Lung (tissue), 12 donors: ENCODE results near the gene IQUB. TPM values are rescaled to one million over a fixed set of nuclear protein-coding genes. Genes with fewer than 3 reads are reported as not detected.
"Not testable (repeated sequence)": the region's sequence is repeated elsewhere in the genome, so short reads cannot be mapped to it uniquely, and the experiment has no call there.

ENCODE experiments used
- ATAC-seq: fragments of 200-7000 bp; cut with Tn5 transposase; one replicate; pipeline ENCODE4 v1.9.1; 2020; ENCODE audit warnings: moderate number of reproducible peaks; ENCODE audit not compliant: insufficient read depth, low FRiP score
- DNase-seq, 3 donors: peaks; one replicate each; pipeline ENCODE4 v3.0.0-alpha.2; 2013 to 2017
- H3K27ac ChIP-seq, 2 donors: one replicate each; pipeline ENCODE4 v1.5.1; 2013; ENCODE audit warnings: mild to moderate bottlenecking in 2 of 2, moderate library complexity in 2 of 2, control low read depth in 1 of 2, inconsistent platforms in 1 of 2, low read depth in 1 of 2, low read length in 1 of 2
- H3K27me3 ChIP-seq, 3 donors: one replicate each; pipeline ENCODE4 v1.5.1; 2013; ENCODE audit warnings: low read length in 2 of 3; ENCODE audit not compliant: control insufficient read depth in 3 of 3, insufficient read depth in 3 of 3
- H3K36me3 ChIP-seq, 4 donors: one replicate each; pipeline ENCODE4 v1.5.1; 2013; ENCODE audit warnings: low read length in 4 of 4, mild to moderate bottlenecking in 1 of 4, moderate library complexity in 1 of 4; ENCODE audit not compliant: control insufficient read depth in 4 of 4, insufficient read depth in 4 of 4
- H3K4me1 ChIP-seq, 5 donors: one replicate each; pipeline ENCODE4 v1.5.1; 2013; ENCODE audit warnings: low read length in 5 of 5, mild to moderate bottlenecking in 2 of 5, moderate library complexity in 1 of 5; ENCODE audit not compliant: control insufficient read depth in 5 of 5, insufficient read depth in 5 of 5
- H3K4me3 ChIP-seq: one replicate; pipeline ENCODE4 v1.5.1; 2013; ENCODE audit warnings: mild to moderate bottlenecking, control low read depth, moderate library complexity
- H3K9ac ChIP-seq, 2 donors: one replicate each; pipeline ENCODE4 v1.5.1; 2013; ENCODE audit warnings: low read length in 2 of 2, control low read depth in 1 of 2; ENCODE audit not compliant: insufficient read depth in 1 of 2
- H3K9me3 ChIP-seq, 4 donors: one replicate each; pipeline ENCODE4 v1.5.1; 2013; ENCODE audit warnings: low read length in 3 of 4, mild to moderate bottlenecking in 1 of 4, moderate library complexity in 1 of 4; ENCODE audit not compliant: control insufficient read depth in 4 of 4, insufficient read depth in 3 of 4
- WGBS, 2 donors: extraction: QIAGEN DNeasy Blood & Tissue Kit; methylation state at CpG; one replicate each; pipeline ENCODE4 v1.1.7; 2013; 5-methylcytosine and 5-hydroxymethylcytosine counted together
- polyA plus RNA-seq, 2 donors: library from polyadenylated mRNA; stranded (reverse); fragments of 200-250 nt; gene quantifications; one replicate each; pipeline ENCODE4 v1.2.1, GENCODE V29; 2013
- total RNA-seq, 2 donors: library from RNA; depleted of rRNA in 1 of 2; stranded (reverse); fragments of >200 nt in 1 of 2; gene quantifications; one replicate each; pipeline ENCODE4 v1.2.1, GENCODE V29; 2014 to 2021
- TF ChIP-seq, protein P1 (sequence below): IDR thresholded peaks from 2 replicates; pipeline ENCODE4 v1.5.1; 2012; ENCODE audit warnings: mild to moderate bottlenecking; ENCODE audit errors: control extremely low read depth, extremely low read depth
- donor health status: control.
- donor health status: control.
- donor health status: Bipolar disorder and iron deficiency.
- donor health status: healthy.
- donor health status: DM: yes; HTN: yes; CAD: no.

IQUB gene
- total and polyA plus RNA-seq, 4 donors = 1.0 to 17.4 (median 3.2) TPM

DNA sequence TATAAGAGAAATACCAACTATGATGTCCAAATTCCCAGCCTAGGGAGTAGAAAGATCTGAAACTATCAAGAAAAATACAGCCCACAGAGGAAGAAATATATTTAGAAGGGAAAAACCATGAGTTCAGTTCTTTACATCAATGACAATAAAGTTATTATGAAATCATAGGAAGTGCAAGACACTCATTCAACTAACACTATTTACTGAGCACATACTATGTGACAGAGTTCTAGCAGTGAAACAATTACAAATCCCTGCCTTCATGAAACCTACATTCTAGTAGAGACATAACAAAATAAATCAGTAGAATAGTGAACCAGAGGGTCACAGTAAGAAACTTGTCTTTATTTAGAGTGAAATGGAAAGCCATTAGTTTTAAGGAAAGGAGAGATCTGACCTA is 21.1 kb upstream of the IQUB start:
- TF ChIP-seq, protein P1, sequence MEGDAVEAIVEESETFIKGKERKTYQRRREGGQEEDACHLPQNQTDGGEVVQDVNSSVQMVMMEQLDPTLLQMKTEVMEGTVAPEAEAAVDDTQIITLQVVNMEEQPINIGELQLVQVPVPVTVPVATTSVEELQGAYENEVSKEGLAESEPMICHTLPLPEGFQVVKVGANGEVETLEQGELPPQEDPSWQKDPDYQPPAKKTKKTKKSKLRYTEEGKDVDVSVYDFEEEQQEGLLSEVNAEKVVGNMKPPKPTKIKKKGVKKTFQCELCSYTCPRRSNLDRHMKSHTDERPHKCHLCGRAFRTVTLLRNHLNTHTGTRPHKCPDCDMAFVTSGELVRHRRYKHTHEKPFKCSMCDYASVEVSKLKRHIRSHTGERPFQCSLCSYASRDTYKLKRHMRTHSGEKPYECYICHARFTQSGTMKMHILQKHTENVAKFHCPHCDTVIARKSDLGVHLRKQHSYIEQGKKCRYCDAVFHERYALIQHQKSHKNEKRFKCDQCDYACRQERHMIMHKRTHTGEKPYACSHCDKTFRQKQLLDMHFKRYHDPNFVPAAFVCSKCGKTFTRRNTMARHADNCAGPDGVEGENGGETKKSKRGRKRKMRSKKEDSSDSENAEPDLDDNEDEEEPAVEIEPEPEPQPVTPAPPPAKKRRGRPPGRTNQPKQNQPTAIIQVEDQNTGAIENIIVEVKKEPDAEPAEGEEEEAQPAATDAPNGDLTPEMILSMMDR = no peak
- H3K9me3 ChIP-seq = no peaks in the 10 kb centered on the region
- peaks cover 0 to 18% (median 6%) of the 10 kb centered on the region in 5 donors for H3K4me1 ChIP-seq
- H3K4me3 ChIP-seq = no peak overlapping the region
- DNase-seq = no peak
- no peaks in the 10 kb centered on the region for H3K27me3 ChIP-seq
- no peak for ATAC-seq
- H3K36me3 ChIP-seq = peaks cover 0 to 10% (median 0%) of the 10 kb centered on the region in 4 donors
- H3K9ac ChIP-seq = no peak overlapping the region
- H3K27ac ChIP-seq = no peak overlapping the region

DNA sequence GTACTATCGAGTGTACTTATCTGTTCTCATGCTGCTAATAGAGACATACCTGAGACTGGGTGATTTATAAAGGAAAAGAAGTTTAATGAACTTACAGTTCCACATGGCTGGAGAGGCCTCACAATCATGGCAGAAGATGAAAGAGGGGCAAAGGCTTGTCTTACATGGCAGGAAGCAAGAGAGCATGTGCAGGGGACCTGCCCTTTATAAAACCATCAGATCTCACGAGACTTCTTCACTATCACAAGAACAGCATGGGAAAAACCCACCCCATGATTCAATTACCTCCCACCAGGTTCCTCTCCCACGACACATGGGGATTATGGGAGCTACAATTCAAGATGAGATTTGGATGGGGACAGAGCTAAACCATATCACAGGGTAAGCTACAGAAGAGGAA is 18.8 kb upstream of the IQUB start:
- Histone ChIP-seq H3K4me1 (peaks cover 0 to 18% (median 6%) of the 10 kb centered on the region in 5 donors), H3K9me3 (no peaks in the 10 kb centered on the region), H3K36me3 (peaks cover 0 to 10% (median 4%) of the 10 kb centered on the region in 4 donors), H3K27me3 (no peaks in the 10 kb centered on the region), H3K9ac (no peak overlapping the region), H3K4me3 (no peak overlapping the region), H3K27ac (no peak overlapping the region)
- TF ChIP-seq, protein P1 = no peak
- no peak for ATAC-seq
- WGBS, 2 donors = 91% methylated on average over 3 of the region's 3 CpGs
- DNase-seq = no peak

DNA sequence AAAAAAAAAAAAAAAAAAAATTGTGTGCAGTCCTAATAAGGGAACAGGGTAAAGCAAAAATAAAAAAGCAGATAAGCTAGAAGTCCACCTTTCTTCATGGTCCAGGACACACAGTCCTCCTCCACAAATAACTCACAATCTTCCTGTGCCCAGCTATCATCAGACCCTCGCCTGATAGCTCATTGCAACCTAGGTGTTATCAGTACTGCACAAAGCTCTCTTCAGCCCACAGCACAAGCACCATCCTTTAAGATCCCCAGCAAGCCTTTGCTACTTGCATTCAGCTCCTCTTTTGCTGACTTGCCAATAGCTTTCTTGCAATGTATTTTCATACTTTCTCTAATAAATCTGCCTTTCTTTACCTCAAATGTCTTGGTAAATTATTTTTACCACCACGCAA is 18.2 kb upstream of the IQUB start:
- ATAC-seq (no peak), DNase-seq (no peak)
- WGBS, 2 donors = 93 to 96% methylated on average over 2 of the region's 2 CpGs
- no peaks in the 10 kb centered on the region for H3K27me3 ChIP-seq
- H3K9me3 ChIP-seq = no peaks in the 10 kb centered on the region
- H3K4me3 ChIP-seq = no peak overlapping the region
- peaks cover 0 to 18% (median 3%) of the 10 kb centered on the region in 5 donors for H3K4me1 ChIP-seq
- H3K36me3 ChIP-seq = peaks cover 0 to 13% (median 4%) of the 10 kb centered on the region in 4 donors
- no peak overlapping the region for H3K9ac ChIP-seq
- TF ChIP-seq, protein P1 = no peak
- H3K27ac ChIP-seq = no peak overlapping the region

DNA sequence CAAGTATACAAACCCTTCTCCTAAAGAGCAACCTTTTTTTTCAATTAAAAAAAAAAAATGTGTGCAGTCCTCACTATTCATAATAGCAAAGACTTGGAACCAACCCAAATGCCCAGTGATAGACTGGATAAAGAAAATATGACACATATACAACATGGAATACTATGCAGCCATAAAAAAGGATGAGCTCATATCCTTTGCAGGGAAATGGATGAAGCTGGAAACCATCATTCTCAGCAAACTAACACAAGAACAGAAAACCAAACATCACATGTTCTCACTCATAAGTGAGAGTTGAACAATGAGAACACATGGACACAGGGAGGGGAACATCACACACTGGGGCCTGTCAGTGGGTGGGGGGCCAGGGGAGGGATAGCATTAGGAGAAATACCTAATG is 17.7 kb upstream of the IQUB start:
- not testable (repeated sequence) for H3K27me3 ChIP-seq, ATAC-seq, H3K9ac ChIP-seq, H3K9me3 ChIP-seq, H3K27ac ChIP-seq, DNase-seq, H3K4me3 ChIP-seq
- Histone ChIP-seq H3K4me1 (peaks cover 0 to 18% (median 3%) of the 10 kb centered on the region in 5 donors), H3K36me3 (peaks cover 0 to 13% (median 4%) of the 10 kb centered on the region in 4 donors)
